Glomerular visceral epithelial cell (primary cell): ENCODE data around the gene METTL17.
"Not testable (repeated sequence)": the region's sequence is repeated elsewhere in the genome, so short reads cannot be mapped to it uniquely, and the experiment has no call there.

Experiments used
- DNase-seq: peaks from one replicate; pipeline ENCODE4 v3.0.0-alpha.2; 2016; ENCODE audit errors: extremely low spot score

The METTL17 gene

GRCh38 chr14:21024585-21025370 is 35.0 kb downstream of the METTL17 start, which contains the start of gene NDRG2:
TSS of gene NDRG2 (minus strand) at chr14:21025061. CDS start at chr14:21023315, 1,746 bp downstream.
- peak; percentile 62 for DNase-seq

DNA sequence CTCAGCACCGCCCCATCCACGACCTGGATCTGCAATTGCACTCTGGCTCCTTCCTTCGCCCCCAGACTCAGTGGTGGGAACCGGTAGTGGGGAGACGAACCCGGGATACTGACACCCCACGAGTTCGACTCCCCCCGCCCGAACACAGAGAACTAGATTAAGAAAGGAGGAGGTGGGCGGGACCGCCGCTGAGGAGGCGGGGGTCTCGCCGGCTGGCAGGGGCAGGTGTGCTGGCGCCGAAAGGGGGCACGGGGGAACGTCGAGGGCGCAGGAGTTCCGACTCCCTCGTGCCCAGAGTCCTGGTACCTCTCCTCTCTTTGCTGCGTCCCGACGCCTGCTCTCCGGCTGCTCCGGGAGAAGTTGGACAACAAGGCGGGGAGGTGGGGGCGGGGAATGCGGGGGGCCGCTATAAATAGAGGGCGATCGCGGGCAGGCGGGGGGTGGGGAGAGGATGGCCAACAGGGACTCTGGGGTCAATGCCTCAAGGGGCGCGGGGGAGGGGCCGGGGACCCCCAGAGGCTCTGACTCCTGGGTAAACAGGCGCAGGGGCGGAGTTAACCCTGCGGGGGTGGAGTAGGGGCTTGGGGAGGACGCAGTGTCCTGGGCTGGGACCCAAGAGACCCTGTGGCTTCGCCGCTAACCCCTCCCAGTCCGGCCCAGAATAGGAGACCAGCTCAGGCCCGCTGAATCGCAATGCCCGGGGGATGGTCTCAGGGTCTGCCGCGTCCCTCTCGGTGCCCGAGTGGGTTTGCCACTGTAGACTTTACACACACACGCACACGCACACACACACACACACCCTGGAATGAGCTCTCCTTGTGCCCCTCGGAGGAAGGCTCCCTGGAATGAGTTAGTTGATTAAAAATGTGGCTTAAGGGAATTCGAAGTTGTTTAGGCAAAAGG is 35.8 kb downstream of the METTL17 start:
- DNase-seq = no peak

DNA sequence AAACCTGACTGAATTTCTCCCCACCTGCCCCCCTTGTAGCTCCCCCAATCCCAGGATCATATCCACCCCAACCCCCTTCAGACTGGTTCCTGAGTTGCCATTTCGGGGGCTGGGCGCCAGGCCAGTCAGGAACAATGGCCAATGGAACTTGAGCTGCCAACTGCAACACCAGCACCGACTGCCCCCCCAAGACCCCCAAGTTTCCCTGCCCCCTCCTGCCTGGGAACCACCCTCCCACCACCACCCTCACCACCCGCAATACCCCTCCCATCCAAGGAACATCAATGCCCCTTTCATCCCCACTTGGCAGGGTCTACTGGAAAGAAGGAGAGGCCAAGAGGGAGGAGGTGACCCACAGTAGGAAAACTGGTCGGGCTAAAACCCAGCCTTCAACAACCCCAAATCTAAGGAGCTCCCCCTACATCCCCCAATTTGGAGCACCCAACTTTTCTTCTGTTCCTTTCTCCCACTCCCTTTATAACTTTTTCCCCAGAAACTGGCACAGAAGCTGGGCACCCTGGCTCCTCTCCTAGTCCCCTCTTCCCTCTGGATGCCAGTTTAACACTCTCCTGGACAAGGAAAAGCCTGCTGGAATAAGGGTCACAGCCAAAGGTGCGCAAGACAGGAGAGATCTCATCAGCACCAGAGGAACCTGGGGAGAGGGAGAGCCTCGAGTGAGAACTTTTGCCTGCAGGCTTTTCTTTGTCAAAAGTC is 36.7 kb downstream of the METTL17 start:
- no peak for DNase-seq

DNA sequence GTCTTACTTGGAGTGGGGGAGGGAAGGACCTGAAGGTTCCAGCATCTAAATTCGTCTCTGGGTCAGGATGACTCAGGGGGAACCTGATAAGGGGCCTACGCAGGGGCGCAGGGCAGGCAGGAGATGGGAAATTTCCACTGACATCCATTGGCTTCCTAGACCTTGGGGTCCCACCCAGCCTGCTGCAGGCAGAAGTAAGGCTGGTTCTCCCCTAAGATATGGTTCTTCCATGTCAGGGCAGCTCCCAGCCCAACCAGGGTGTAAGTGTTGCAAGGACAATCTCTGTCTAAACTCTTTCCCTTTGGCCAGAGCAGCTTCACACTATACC is 37.2 kb downstream of the METTL17 start:
- DNase-seq = no peak

DNA sequence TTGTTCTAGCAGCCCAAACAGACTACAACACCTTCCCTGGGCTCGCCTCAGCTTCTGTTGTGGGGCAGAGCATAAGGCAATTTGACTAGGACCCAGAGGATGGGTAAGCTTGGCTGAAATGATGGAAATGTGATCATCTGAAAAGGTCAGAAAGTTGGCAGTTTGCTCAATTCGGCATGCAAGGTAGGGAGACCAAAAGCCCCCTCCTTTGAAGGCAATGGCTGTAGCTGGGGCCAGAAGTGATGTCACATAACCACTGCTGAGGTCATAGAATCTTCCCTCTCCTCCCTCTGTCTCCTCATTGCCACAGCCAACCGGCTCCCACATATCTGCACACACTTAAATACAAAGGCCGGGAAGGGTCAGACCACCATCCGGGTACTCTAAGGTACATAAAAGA is 40.1 kb downstream of the METTL17 start, which contains the start of gene TPPP2:
TPPP2 (plus strand) TSS at position 301 of the 400 bp plus-strand sequence. CDS start 365 bp downstream, outside the sequence.
- DNase-seq = no peak

DNA sequence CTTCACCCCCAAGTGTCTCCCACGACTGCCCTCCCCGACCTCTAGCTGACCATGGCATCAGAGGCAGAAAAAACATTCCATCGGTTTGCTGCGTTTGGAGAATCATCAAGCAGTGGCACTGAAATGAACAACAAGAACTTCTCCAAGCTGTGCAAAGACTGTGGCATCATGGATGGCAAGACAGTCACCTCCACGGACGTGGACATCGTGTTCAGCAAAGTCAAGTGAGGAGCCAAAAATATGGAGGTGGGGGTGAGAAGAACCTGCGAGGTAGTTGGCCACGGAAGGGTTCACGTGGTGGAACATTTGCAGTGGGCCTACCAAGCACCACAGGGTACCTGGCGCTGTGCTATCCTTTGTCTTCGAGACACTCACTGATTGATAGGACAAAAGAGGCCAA is 40.8 kb downstream of the METTL17 start:
- DNase-seq = no peak

- no peak for DNase-seq
Measured at GRCh38 chr14:21032326-21033132, 42.7 kb downstream of the METTL17 start.

DNA sequence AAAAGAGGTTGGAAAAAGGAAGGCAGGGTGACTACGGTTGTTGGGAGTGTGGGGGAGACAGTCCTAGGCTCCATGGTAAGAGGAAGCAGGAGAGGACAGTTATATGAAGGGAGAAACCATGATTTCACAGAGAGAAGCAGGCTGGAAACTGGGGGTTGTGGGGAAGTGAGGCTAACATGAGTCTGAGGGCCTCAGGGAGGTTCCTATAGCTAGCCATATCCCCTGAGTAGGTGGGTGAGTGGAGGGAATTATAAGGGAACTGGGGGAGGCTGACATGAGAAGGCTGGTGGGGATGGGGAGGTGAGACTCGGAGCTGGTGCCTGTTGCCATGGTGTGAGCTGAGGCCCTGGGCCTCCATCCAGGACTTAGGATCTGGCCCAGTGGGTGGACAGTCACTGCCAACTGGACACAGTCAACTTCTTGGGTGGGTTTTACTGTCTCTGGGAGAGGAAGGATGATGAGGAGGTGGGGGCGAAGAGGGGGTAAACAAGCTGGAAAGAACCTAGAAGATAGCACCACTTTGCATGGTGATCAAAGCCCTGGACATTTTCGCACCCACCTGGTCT is 43.4 kb downstream of the METTL17 start:
- DNase-seq = no peak

DNA sequence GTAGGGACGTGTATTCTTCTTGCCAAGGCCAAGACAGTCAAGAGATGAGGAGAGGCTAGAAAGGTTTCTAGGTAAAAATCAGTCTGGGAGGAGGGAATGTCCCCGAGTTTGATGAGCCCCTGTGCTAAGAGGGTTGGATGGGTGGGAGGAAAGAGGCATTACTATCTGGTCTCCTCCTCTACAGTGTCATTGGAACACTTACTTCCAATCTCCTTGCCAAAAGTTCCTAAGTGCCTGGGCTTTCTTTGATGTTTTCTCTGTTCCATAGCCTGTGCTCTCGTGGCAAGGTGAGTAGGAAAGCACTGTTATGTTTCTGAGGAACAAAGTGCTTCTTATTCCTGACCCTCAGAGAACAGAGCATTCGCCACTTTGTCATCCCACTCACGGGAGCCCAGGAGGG is 44.9 kb downstream of the METTL17 start, which contains the start of gene RNASE13:
RNASE13 (minus strand) TSS at position 101 of the 400 bp plus-strand sequence. CDS start 519 bp downstream, outside the sequence.
- DNase-seq = no peak

DNA sequence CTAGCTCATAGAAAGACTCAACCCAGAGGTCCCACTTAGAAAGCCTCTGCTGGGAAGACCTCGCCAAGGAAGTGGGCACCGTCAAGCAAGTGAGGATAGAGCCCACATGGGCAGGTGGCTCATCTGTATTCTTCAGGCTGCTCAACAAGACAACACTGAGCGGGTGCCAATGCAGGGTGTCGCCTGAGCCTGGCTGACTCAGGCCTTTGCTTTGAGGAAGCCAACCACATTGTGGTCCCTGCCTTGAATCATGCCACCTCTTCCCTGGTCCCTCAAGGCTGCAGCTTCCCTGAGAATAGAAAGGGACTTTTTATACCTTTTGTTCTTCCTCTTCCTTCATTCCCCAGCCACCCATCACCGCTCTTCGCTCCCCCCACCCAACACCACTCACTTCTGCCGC is 47.0 kb downstream of the METTL17 start:
- DNase-seq = no peak

- DNase-seq = no peak
Measured at GRCh38 chr14:21037156-21037555, 47.4 kb downstream of the METTL17 start.

GRCh38 chr14:21038441-21039422 is 49.0 kb downstream of the METTL17 start:
- no peak for DNase-seq

- peak; percentile 48 for DNase-seq
Measured at GRCh38 chr14:21039585-21040369, 50.0 kb downstream of the METTL17 start.

DNA sequence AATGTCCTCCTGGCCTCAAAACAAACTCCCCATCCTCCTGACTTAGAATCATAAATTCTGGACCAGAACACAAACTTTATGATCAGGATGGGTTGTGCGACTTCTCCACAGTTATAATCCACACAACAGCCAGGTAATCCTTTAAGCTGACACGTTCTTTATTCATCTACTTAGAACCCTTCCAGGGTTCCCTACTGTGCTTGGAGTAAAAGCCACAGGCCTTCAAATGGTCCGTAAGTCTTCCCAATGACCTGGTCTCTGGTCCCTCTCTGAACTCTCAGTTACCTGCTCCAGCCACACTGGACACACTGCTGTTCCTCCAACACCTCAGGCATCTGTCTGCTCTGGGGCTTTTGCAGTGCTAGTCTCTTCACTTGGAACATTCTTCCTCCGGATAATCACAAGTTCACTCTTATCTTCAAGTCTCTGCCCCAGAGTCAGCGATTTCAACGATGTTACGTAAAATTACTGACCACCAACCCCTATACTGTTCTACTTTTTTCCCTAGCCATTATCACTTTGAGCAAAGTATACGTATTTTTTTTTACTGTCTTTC is 50.7 kb downstream of the METTL17 start:
- DNase-seq = no peak

DNA sequence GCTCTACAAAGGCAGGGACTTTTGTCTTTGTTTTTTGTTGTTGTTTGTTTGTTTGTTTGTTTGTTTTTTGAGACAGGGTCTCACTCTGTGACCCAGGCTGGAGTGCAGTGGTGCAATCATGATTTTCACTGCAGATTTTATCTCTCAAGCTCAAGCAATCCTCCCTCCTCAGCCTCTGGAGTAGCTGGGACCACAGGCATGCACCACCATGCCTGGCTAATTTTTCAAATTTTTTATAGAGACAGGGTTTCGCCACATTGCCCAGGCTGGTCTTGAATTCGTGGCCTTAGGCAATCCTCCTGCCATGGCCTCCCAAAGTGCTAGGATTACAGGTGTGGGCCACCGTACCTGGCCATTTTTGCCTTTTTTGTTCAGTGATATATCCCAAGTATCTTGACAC is 51.2 kb downstream of the METTL17 start:
- DNase-seq = not testable (repeated sequence)

DNA sequence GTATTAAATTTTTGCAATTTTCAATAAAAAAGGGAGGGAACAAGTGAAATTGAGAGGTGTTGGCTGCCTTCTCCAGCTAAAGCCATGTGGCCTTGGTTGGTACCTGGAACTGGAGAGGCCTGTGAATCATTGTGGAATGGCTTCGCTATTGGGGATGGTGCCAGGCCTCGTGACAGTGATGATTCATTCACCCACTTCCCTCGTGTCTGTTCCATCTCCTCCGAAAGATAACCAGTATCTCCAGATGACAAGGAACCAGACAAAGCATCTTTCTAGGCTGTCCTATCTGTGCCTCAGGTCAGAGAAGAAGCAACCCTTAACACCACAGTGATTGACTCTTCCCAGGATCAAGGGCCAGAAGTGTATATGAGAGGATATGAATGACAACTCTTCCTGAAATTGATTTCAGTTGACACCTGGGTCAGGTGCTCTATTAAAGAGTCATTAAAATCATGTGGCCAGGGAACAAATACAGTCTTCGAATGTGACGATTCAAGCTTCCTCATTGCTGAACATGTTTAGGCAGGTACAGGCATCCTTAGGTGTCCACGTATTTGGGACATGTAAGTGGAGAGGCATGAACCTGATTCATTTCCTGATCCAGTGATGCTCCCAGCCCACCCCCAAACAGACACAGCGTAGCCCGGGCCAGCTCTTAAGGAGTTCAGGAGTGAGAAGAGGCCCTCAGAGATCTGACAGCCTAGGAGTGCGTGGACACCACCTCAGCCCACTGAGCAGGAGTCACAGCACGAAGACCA is 52.1 kb downstream of the METTL17 start, which contains the start of gene RNASE7:
RNASE7 (plus strand) TSS at position 687 of the 758 bp plus-strand sequence. CDS start 631 bp downstream, outside the sequence.
- DNase-seq = peak; percentile 55

- DNase-seq = peak; percentile 61
Measured at GRCh38 chr14:21042918-21043317, 53.1 kb downstream of the METTL17 start.
